ENCODE data around the gene LMCD1. TPM values are rescaled to one million over a fixed set of nuclear protein-coding genes. Genes with fewer than 3 reads are reported as not detected.

The LMCD1 gene
- total and polyA plus RNA-seq, 8 donors, result 14.0 to 39.4 (median 17.4) TPM

- DNase-seq (no peak), FAIRE-seq (no peak), ATAC-seq (no peak)
- no peaks in the 10 kb centered on the region for H3K27me3 ChIP-seq
- peaks cover 0 to 10% (median under 1%) of the 10 kb centered on the region in 3 donors for H3K4me1 ChIP-seq
- H3K9me3 ChIP-seq, result no peaks in the 10 kb centered on the region
- no peak overlapping the region for H3K4me3 ChIP-seq
- 88 to 93% methylated on average over 5 of the region's 5 CpGs for WGBS, 2 donors
- no peak overlapping the region for H3K27ac ChIP-seq
- TF ChIP-seq CTCF (IDR thresholded peaks at IDR 0.05), result no peak
- intact Hi-C loops (cut with DNase I), result no loop called here
- no peaks in the 10 kb centered on the region for H3K36me3 ChIP-seq
These were observed 23.2 kb downstream of the LMCD1 start for GRCh38 chr3:8524656-8525399.

- Histone ChIP-seq H3K4me1 (peaks cover 0 to 10% (median 3%) of the 10 kb centered on the region in 3 donors), H3K4me3 (no peak overlapping the region), H3K36me3 (no peaks in the 10 kb centered on the region), H3K27ac (no peak overlapping the region), H3K27me3 (no peaks in the 10 kb centered on the region), H3K9me3 (no peaks in the 10 kb centered on the region)
- 81 to 83% methylated on average over 3 of the region's 3 CpGs for WGBS, 2 donors
- FAIRE-seq (no peak), ATAC-seq (no peak), DNase-seq (no peak)
- no peak for TF ChIP-seq CTCF (IDR thresholded peaks at IDR 0.05)
- intact Hi-C loops (cut with DNase I), result no loop called here
These were observed 24.3 kb downstream of the LMCD1 start for GRCh38 chr3:8525893-8526292.

GRCh38 chr3:8529181-8529637, 27.6 kb downstream of the LMCD1 start:
- DNase-seq, result peak in 2 of 6 donors; percentile 12
- FAIRE-seq, result no peak
- intact Hi-C loops (cut with DNase I), result no loop called here
- H3K36me3 ChIP-seq, result no peaks in the 10 kb centered on the region
- TF ChIP-seq CTCF (IDR thresholded peaks at IDR 0.05), result no peak
- WGBS, 2 donors, result 40 to 53% methylated on average over 9 of the region's 9 CpGs
- H3K4me3 ChIP-seq, result no peak overlapping the region
- no peaks in the 10 kb centered on the region for H3K27me3 ChIP-seq
- H3K27ac ChIP-seq, result peak overlapping the region in 2 of 4 donors; percentile 13 to 55
- no peaks in the 10 kb centered on the region for H3K9me3 ChIP-seq
- peak in 3 of 4 donors; percentile 57 to 64 (median 59) for ATAC-seq
- peaks cover 0 to 14% (median 3%) of the 10 kb centered on the region in 3 donors for H3K4me1 ChIP-seq

- no peaks in the 10 kb centered on the region for H3K36me3 ChIP-seq
- H3K9me3 ChIP-seq, result no peaks in the 10 kb centered on the region
- intact Hi-C loops (cut with DNase I), result no loop called here
- no peak for TF ChIP-seq CTCF (IDR thresholded peaks at IDR 0.05)
- H3K4me1 ChIP-seq, result peaks cover 0 to 13% (median 3%) of the 10 kb centered on the region in 3 donors
- H3K4me3 ChIP-seq, result no peak overlapping the region
- FAIRE-seq (no peak), ATAC-seq (peak in 2 of 4 donors; percentile 38 to 44), DNase-seq (no peak)
- no peaks in the 10 kb centered on the region for H3K27me3 ChIP-seq
- H3K27ac ChIP-seq, result peak overlapping the region in 1 of 4 donors; percentile 13
- 89% methylated on average over 12 of the region's 12 CpGs for WGBS, 2 donors
These were observed 28.3 kb downstream of the LMCD1 start for GRCh38 chr3:8529738-8530525.

Measured in pancreas (tissue), 10 donors.